NCI-H526 (cell line): ENCODE results near the gene SPOCK3.
"Not testable (repeated sequence)": the region's sequence is repeated elsewhere in the genome, so short reads cannot be mapped to it uniquely, and the experiment has no call there.

ENCODE experiments used
- DNase-seq, 2 experiments: peaks; one replicate each; lab custom pipeline; 2025; lab: John Stamatoyannopoulos, UW

Gene SPOCK3

GRCh38 chr4:167035390-167035789 is 198.9 kb downstream of the SPOCK3 start:
- DNase-seq = no peak

GRCh38 chr4:167034983-167035382 is 199.3 kb downstream of the SPOCK3 start:
- no peak for DNase-seq

- no peak for DNase-seq
Measured at GRCh38 chr4:167032871-167033270, 201.4 kb downstream of the SPOCK3 start.

GRCh38 chr4:167031534-167032156 is 202.6 kb downstream of the SPOCK3 start:
- no peak for DNase-seq

GRCh38 chr4:167028976-167029375 is 205.3 kb downstream of the SPOCK3 start:
- no peak for DNase-seq

GRCh38 chr4:167025670-167026069 is 208.6 kb downstream of the SPOCK3 start:
- no peak for DNase-seq

- no peak for DNase-seq
Measured at GRCh38 chr4:167023364-167023925, 210.8 kb downstream of the SPOCK3 start.

- peak; percentile 36 to 73 for DNase-seq
Measured at GRCh38 chr4:167021545-167022155, 212.6 kb downstream of the SPOCK3 start.

- peak in 1 of 2 experiments; percentile 46 for DNase-seq
Measured at GRCh38 chr4:167020410-167020809, 213.9 kb downstream of the SPOCK3 start.

GRCh38 chr4:167014944-167015343 is 219.3 kb downstream of the SPOCK3 start:
- DNase-seq = no peak

GRCh38 chr4:167003326-167003725 is 231.0 kb downstream of the SPOCK3 start:
- DNase-seq = no peak

GRCh38 chr4:167000141-167000852 is 234.0 kb downstream of the SPOCK3 start:
- DNase-seq = no peak

GRCh38 chr4:166996216-166996615 is 238.1 kb downstream of the SPOCK3 start:
- DNase-seq = no peak

GRCh38 chr4:166994686-166995085 is 239.6 kb downstream of the SPOCK3 start:
- no peak for DNase-seq

GRCh38 chr4:166991006-166991561 is 243.2 kb downstream of the SPOCK3 start:
- no peak for DNase-seq

- DNase-seq = no peak
Measured at GRCh38 chr4:166989886-166990285, 244.4 kb downstream of the SPOCK3 start.

- no peak for DNase-seq
Measured at GRCh38 chr4:166987026-166987425, 247.3 kb downstream of the SPOCK3 start.

GRCh38 chr4:166981847-166982246 is 252.4 kb downstream of the SPOCK3 start:
- no peak for DNase-seq

- no peak for DNase-seq
Measured at GRCh38 chr4:166980419-166980818, 253.9 kb downstream of the SPOCK3 start.

- DNase-seq = no peak
Measured at GRCh38 chr4:166977596-166977995, 256.7 kb downstream of the SPOCK3 start.

GRCh38 chr4:166972071-166972470 is 262.2 kb downstream of the SPOCK3 start:
- no peak for DNase-seq

- not testable (repeated sequence) for DNase-seq
Measured at GRCh38 chr4:166968219-166968618, 266.1 kb downstream of the SPOCK3 start.

- no peak for DNase-seq
Measured at GRCh38 chr4:166965562-166965961, 268.7 kb downstream of the SPOCK3 start.
